Epithelial cell of proximal tubule (primary cell): ENCODE results near the gene RGL3. TPM values are rescaled to one million over a fixed set of nuclear protein-coding genes. Genes with fewer than 3 reads are reported as not detected.

Experiments
- DNase-seq: peaks from one replicate; pipeline ENCODE4 v3.0.0-alpha.2; 2011; ENCODE audit warnings: low read depth
- H3K4me3 ChIP-seq: 2 replicates; pipeline ENCODE4 v1.5.1; 2011; ENCODE audit warnings: low read depth, mild to moderate bottlenecking, low read length
- CTCF ChIP-seq: conservative IDR thresholded peaks from 2 replicates; pipeline ENCODE4 v1.5.1; 2012; ENCODE audit warnings: low read depth, mild to moderate bottlenecking, low read length
- total RNA-seq: library from RNA; depleted of rRNA; stranded (reverse); fragments of >200 nt; gene quantifications from 2 replicates; pipeline ENCODE4 v1.2.3, GENCODE V29; 2015

Gene RGL3
- total RNA-seq, 1 donor from 2014 or later = 19.0 TPM

GRCh38 chr19:11451871-11452619 lies 32.9 kb upstream of the RGL3 start:
- no peak for DNase-seq
- TF ChIP-seq CTCF = no peak
- H3K4me3 ChIP-seq = no peak overlapping the region

- DNase-seq = no peak
- no peak for TF ChIP-seq CTCF
- H3K4me3 ChIP-seq = no peak overlapping the region
Measured at GRCh38 chr19:11451327-11451870, 32.3 kb upstream of the RGL3 start.

GRCh38 chr19:11450570-11451326 lies 31.6 kb upstream of the RGL3 start:
- no peak for DNase-seq
- H3K4me3 ChIP-seq = no peak overlapping the region
- no peak for TF ChIP-seq CTCF

- DNase-seq = no peak
- no peak for TF ChIP-seq CTCF
- no peak overlapping the region for H3K4me3 ChIP-seq
Measured at GRCh38 chr19:11448923-11449554, 29.9 kb upstream of the RGL3 start.

GRCh38 chr19:11448410-11448809 lies 29.3 kb upstream of the RGL3 start:
- TF ChIP-seq CTCF = no peak
- DNase-seq = no peak
- H3K4me3 ChIP-seq = no peak overlapping the region

GRCh38 chr19:11447347-11448262 lies 28.5 kb upstream of the RGL3 start:
- DNase-seq = no peak
- no peak for TF ChIP-seq CTCF
- H3K4me3 ChIP-seq = no peak overlapping the region
